GM21619 (cell line): ENCODE measurements around the gene TRPT1.

ENCODE experiments used
- ATAC-seq: cut with Tn5 transposase; IDR thresholded peaks from one replicate; pipeline ENCODE4 v1.9.1; 2021; ENCODE audit not compliant: unreplicated experiment

TRPT1 gene

DNA sequence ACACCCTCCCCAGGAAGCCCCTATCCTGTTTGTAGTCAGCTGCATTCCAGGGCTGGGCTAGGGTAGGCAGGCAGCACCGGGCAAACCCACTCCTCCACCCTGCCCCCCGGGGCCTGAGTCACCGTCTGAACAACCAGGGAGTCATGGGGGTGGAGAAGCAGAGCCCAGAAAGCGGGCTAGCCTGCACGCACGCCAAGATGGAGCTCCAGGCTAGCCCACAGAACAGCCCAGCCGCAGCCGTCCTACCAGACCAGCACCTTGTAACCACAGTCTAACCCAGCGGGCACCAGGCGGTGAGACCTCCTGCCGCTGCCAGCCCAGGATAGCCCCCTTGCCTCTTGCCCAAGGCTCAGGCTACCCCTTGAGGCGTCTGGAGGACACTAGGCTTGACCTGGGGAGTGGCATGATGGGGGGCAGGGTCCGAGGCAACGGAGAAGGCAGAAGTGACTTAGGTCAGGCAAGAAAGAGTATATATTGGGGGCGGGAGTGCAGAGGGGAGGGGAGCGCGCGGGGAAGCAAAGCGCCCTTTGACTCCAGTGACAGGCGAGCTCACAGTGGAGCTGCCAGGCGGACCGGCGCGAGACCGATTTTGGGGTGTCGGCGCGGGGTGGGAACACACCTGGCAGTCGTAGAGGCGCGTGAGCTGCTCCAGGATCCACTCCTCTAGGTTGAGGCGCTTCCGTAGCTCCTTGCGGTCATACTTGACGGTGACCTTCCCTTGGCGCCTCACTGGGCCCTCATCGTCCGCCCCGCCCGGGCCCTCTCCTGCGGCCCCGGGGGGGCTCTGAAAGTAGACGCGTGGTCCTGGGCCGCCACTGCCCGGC is 20.0 kb upstream of the TRPT1 start:
- no peak for ATAC-seq

- ATAC-seq: no peak
Observed at GRCh38 chr11:64245401-64245796, 19.4 kb upstream of the TRPT1 start.

DNA sequence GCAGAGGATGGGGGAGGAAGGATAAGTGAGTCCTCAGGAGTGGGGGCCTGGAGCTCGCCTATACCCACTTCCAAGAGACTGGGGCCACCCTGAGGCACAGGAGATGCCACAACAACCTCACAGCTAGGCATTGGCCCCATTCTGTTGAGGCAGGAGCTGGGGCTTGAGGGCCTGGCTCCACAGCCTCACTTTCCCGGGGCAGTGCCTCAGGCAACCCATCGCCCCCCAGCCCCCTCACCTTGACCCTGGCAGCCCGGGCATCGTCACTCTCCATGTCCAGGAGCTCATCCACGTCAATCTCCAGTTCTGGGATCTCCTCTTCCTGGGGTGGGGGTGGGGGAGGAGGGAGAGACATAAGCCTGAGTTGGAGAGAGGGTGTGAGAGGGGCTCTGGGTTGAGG is 19.0 kb upstream of the TRPT1 start:
- no peak for ATAC-seq

GRCh38 chr11:64244107-64244506 is 18.1 kb upstream of the TRPT1 start:
- ATAC-seq: no peak

DNA sequence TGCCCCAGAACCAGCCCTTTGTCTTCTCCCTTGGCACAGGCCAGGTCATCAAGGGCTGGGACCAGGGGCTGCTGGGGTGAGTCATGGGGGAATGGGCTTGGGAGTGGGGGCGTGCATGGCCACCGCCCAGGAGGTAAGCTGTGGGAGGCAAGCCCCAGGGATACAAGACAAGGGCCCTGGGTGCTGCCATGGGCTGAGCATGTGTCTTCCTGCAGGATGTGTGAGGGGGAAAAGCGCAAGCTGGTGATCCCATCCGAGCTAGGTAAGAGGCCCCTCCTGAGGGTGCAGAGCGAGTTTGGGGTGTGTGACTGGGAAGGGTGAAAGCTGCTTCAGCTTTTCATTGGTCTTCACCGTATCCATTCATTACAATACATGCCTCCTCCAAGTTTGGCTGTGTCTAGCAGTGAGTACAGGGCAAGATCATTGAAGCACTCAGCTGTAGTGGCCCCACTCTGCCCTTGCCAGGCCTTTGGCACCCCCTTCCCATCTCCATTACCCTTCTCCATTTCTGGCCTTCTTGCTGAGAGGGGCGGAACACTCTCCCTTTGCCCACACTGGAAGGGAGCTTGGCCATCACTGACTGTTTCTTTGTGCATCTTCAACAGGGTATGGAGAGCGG is 17.4 kb upstream of the TRPT1 start:
- ATAC-seq: no peak

DNA sequence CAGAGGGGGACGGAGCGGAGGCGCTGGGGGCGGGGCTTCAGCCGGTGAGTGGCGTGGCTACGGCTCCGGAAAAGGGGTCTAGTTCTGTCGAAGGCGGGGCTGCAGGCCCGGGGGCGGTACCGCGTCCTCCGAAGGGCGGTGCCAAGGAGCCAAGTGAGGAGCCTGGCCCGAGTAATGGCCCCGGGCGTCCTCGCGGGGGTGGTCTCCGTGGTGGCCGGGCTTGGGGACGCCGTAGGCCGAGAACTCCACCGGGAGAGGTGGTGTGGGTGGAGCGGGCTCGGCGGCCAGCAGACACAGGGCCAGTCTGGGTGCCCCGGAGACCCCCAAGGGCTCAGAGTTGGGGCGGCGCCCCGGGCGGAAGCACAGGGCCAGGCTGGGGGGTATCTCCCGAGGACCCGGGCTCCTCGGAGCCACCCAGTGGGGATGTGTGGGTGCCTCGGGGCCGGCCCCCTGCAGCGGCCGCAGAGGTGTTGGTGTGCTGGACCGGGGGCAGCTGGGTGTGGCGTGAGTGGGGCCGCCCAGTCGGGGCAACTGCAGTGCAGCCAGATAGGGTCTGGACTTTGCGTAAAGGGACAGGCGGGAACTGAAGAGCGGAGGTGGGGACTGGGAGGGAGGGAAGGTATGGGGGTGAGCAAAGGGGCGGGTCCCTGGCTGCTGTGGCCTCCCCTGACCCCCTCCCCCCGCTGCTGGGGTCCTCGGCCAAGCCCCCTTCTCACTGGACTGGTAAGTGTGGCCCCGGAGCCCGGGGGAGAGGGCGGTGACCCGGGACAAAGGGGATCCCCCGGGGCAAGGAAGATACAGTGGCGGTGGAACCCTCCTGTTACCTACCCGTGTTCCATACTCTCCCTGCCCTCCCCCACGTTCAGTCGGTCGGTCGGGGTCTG is 15.7 kb upstream of the TRPT1 start:
- peak; percentile 43 for ATAC-seq

- no peak for ATAC-seq
Observed at GRCh38 chr11:64241241-64241490, 15.2 kb upstream of the TRPT1 start.

- ATAC-seq: peak; percentile 40
Observed at GRCh38 chr11:64240435-64241240, 14.7 kb upstream of the TRPT1 start, which contains the start of gene FKBP2. Gene FKBP2, plus strand, starts transcription at chr11:64241095. Its CDS starts 1,293 bp downstream, at chr11:64242388.

DNA sequence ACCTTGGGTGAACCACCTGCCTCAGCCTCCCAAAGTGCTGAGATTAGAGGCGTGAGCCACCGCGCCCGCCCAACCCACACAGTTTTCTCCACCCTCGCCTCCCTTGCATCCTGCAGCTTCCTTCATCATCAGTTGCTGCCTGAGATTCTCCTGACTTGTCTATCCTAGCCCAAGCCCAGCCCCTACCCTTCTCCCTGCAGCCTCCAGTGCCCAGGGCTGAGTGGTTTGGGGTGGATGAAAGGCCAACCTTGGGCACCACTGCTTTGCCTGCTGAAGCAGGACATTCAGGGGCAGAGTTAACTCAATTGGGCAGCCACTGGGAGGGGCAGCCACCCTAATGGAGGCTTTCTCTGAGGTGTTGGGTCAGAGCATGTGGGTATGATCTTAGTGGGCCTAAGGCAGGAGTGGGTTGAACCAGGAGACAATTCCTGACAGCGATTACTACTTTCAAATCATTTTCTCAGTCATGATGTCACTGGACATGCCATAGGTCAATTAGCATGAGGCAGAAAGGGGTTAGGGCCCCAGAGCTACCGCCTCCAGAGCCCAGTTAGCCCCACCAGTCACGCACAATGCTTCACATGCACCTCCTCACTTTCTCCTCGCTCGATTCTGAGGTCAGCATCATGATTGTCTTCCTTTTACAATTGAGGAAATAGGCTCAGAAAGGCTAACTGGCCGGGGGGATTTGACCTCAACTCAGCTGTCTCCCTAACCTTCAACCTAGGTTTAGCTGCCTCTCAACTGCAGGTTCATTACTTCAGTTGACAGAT is 13.9 kb upstream of the TRPT1 start:
- ATAC-seq: peak; percentile 3

DNA sequence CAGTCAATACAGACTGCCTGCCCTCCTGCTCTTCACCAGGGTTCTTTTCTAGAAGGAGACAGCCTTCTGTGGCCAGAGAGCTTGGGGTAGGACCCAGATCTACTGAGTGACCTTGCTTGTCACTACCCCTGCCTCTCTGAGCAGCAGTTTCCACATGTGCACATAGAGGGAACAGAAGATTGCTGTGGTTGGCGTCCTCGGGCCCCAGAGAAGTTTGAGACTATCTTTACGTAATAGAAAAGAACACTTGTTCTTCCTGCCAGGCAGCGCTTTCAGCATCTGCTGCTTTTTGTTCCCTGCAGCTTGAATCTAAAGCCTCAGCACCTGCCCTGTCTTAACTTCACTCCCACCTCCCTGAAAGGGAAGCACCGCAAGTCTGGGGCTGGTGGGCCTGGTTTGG is 13.0 kb upstream of the TRPT1 start:
- ATAC-seq: no peak

DNA sequence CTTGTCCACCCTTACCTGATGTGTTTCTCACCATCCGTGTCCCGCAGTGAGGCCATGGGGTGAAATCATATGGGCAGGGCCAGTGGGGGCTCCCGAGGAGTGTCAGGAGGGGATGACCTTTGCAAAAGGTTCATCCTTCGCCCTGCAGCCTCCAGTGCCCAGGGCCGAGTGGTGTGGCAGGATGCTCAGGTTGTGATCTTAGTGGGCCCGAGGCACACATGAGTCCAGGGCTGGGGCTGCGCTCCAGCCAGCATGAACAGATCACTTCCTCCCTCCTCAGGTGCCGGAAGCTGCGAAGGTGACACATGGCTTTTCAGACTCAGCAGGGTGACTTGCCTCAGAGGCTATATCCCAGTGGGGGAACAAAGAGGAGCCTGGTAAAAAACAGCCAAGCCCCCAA is 12.1 kb upstream of the TRPT1 start:
- ATAC-seq: no peak

DNA sequence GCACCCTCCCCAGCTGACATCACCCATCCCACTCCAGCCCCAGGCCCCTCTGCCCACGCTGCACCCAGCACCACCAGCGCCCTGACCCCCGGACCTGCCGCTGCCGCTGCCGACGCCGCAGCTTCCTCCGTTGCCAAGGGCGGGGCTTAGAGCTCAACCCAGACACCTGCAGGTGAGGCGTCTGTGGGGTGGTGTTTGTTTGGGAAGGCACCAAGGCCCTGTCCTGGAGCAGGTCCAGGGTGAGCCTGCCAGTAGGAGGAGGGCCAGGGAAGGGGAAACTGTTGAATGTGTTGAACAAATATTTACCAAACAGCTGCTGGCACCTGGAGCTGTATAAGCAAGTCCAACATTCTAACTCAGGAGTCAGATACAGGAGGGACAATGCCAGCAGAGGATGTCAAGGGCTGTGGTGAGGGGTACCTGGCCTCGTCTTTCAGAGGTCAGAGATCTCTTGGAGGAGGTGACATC is 11.5 kb upstream of the TRPT1 start:
- ATAC-seq: no peak

DNA sequence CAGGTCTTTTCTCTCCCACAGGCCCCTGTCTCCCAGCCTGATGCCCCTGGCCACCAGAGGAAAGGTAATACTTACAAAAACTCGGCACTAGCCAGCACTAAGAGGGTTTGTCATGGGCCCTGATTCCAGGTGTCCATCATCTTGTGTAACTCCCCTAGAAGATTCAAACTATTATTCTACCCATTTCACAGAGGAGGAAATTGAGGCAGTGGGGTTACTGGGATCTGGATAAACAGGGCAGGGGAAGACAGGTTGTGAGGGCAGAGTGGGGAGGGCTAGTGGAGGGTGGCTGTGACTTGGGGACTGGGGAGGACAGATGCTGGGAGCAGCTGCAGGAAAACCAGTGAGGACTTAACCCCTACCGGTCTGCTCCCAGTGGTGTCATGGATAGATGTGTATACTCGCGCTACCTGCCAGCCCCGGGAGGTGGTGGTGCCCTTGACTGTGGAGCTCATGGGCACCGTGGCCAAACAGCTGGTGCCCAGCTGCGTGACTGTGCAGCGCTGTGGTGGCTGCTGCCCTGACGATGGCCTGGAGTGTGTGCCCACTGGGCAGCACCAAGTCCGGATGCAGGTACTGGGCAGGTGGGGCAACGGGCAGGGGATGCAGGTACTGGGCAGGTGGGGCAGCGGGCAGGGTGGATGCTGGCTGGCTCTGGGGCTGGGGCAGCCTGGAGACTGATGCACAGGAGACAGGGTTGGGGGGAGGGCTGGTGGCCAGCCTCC is 9.6 kb upstream of the TRPT1 start:
- ATAC-seq: no peak

DNA sequence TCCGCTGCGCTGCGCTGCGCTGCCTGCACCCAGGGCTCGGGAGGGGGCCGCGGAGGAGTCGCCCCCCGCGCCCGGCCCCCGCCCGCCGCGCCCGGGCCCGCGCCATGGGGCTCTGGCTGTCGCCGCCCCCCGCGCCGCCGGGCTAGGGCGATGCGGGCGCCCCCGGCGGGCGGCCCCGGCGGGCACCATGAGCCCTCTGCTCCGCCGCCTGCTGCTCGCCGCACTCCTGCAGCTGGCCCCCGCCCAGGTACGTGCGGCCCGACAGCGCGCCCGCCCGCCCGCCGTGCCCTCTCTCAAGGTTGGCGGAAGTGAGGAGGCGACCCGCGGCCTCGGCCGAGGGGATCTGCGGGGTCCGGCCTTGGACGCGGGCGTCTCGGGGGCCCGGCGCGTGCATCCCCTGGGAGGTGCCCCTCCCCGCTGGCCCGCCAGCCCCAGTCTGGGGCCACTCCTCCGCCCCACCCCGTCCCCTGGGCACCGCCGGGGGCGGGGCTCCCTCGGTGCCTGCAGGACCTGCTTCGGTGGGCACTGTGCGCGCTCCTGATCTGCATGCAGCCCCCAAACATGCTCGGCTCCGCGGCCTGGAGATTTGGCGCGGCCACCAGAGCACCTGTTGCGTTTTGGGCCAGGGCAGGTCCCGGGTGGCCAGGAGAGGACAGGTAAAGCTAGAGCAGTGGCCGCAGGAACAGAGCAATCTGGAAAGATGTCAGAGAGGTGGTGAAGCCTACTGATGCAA is 8.8 kb upstream of the TRPT1 start:
- no peak for ATAC-seq

- peak; percentile 35 for ATAC-seq
Observed at GRCh38 chr11:64233913-64234586, 8.1 kb upstream of the TRPT1 start, which contains the start of gene VEGFB. Gene VEGFB, plus strand, starts transcription at chr11:64234584. Its CDS starts 250 bp downstream, at chr11:64234834.

DNA sequence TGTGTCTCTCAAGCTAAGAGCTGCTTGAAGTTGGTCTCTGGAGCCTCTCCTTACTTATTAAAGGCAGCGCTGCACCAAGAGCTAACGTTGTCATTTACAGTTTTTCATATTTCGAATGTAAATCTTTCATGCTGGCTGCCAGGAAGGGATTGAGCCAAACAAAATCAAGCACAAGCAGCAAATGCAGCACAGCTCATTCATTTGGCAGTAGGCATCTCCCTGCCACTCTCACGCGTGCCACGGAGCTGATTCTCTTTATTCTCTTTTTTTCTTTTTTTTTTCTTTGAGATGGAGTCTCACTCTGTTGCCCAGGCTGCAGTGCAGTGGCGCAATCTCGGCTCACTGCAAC is 7.0 kb upstream of the TRPT1 start:
- no peak for ATAC-seq

- no peak for ATAC-seq
Observed at GRCh38 chr11:64232182-64232966, 6.4 kb upstream of the TRPT1 start.
